NCI-H226 (cell line): ENCODE data around the gene RELA.
A peak's percentile ranks its signal among the peaks of the same experiment; 100 is the strongest.

Source experiments
- DNase-seq: peaks from one replicate; pipeline ENCODE4 v3.0.0-alpha.2; 2015

RELA gene

GRCh38 chr11:65629579-65629978 lies 33.1 kb downstream of the RELA start:
- DNase-seq: no peak

GRCh38 chr11:65627202-65627601 lies 35.5 kb downstream of the RELA start:
- DNase-seq: no peak

DNA sequence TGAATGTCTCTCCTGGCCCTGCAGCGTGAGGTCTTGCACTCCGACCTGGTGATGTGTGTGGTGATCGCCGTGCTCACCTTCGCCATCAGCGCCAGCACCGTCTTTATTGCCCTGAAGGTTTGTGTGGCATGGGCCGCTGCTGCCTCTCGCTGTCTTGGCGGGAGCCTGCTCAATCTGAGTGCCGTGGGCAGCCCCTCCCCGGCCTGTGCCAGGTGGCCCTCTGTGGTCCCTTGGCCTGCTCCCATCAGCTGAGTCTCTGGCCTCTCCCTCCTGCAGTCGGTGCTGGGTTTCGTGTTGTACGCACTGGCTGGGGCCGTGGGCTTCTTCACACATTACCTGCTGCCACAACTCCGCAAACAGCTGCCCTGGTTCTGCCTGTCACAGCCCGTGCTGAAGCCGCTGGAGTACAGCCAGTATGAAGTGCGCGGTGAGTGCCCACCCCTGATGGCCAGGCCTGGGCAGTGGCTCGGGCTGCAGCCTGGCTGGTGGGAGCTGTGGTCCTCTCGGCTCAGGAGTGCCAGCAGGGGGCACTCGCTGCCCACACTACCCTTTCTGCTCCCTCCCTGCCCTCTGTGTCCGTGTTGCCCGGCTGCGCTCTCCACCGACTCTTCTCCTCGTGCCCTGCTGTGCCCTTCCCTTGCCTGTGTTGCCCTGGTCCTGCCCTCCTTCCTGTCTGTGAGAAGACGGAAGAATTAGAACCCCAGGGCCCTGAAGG lies 36.9 kb downstream of the RELA start:
- DNase-seq: no peak

- DNase-seq: no peak
Observed at GRCh38 chr11:65624931-65625627, 37.6 kb downstream of the RELA start.

DNA sequence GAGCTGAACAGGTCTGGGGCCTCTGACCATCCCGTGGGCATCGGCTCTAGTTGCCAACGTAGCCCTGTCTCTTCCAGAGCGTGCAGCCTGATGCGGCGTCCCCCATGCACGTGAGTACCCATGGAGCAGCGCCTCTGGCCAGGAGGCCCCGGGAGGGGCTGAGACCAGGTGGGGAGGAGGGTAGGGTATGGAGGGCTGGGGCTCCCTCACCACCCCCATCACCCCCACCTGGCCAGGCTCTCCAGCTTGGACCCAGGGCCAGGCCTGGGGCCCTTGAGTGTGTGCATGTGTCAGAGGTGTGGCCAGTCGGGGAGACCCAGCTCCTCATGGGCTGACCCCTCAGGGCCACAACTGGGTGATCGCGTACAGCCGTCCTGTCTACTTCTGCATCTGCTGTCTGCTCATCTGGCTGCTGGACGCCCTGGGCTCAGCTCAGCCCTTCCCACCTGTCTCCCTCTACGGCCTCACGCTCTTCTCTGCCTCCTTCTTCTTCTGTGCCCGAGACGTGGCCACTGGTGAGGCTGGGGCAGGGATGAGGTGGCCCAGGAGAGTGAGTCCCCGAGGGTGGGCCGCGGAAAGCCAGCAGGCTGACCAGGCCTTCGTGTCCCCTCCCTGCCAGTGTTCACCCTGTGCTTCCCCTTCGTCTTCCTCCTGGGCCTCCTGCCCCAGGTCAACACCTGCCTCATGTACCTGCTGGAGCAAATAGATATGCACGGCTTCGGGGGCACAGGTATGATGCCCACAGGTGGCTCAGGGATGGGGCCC lies 38.7 kb downstream of the RELA start:
- no peak for DNase-seq

DNA sequence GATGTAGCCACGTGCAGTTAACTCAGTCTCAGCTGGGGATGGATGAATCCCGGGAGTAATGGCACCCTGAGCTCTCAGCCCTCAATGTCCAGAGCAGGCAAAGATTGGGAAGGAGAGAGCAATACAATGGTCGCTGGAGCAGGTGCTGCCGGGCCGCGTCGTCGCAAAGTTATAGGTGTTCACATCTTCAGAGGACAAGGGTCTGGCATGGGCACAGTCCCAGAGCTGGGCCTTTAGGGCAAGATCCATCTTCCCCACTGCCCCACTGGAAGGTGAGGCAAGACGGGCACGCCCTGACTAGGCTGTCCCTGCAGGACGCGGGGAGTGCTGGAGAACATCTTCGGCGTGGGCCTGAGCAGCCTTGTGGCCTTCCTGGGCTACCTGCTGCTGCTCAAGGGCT lies 39.5 kb downstream of the RELA start:
- no peak for DNase-seq

- DNase-seq: no peak
Observed at GRCh38 chr11:65622011-65622410, 40.7 kb downstream of the RELA start.

DNA sequence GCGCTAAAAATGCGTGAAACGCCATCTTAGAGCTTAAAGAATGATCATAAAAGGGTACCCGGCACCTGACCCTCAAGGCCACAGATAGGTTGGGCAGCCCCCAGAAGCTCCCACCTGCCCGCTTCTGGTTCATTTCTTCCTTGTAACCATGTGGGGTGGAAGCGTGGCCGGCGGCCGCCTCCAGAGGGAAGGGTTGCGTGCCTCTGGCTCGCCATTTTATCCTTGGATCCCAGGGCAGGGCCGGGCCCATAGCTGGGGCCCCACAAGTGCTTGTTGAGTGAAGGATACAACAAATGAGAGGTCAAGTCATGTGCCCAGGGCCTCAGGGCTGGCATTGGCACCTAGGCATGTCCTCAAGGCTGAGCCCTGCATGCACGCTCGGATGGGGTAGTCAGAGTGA lies 41.3 kb downstream of the RELA start:
- no peak for DNase-seq

GRCh38 chr11:65620666-65621065 lies 42.0 kb downstream of the RELA start:
- DNase-seq: no peak

DNA sequence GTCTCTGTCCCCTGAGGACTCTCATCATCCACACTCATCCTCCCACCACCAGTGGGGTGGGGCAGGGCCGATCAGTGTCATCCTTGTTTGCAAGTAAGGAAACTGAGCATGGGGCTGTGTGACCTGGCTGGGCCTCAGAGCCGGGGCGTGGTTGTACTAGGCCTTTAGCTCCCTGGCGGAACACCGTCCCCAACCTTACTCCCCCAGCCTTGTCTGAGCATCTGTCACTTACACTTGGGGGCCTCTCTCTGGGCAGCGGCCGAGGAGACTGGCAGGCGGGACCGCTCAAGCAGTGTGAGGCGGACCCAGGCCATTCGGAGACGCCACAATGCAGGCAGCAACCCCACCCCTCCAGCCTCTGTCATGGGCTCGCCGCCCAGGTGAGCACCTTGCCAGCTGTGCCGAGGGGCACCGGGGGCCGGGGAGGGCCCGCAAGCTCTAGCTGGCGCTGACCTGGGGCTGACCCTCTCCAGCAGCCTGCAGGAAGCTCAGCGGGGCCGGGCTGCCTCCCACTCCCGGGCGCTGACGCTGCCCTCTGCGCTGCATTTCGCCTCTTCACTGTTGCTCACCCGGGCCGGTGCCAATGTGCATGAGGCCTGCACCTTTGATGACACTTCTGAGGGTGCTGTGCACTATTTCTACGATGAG lies 43.3 kb downstream of the RELA start:
- no peak for DNase-seq

GRCh38 chr11:65618763-65619162 lies 44.0 kb downstream of the RELA start:
- no peak for DNase-seq

DNA sequence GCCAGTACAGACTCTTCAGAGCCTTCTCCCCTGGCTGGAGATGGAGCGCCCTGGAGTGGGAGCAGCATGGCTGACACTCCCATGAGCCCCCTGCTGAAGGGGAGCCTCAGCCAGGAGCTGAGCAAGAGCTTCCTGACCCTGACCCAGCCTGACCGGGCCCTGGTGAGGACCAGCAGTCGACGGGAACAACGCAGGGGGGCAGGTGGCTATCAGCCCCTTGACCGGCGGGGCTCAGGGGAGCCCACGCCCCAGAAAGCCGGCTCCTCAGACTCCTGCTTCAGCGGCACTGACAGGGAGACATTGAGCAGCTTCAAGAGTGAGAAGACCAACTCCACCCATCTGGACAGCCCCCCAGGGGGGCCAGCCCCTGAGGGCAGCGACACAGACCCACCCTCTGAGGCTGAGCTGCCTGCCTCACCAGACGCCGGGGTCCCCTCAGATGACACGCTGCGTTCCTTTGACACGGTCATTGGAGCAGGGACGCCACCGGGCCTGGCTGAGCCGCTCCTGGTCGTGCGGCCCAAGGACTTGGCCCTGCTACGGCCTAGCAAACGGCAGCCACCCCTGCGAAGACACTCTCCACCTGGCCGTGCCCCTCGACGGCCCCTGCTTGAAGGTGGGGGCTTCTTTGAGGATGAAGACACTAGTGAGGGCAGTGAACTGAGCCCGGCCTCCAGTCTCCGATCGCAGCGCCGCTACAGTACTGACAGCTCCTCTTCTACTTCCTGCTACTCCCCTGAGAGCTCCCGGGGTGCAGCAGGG lies 44.5 kb downstream of the RELA start:
- DNase-seq: no peak

- DNase-seq: no peak
Observed at GRCh38 chr11:65617136-65617850, 45.4 kb downstream of the RELA start.

GRCh38 chr11:65616575-65617001 lies 46.1 kb downstream of the RELA start:
- no peak for DNase-seq

GRCh38 chr11:65615950-65616574 lies 46.7 kb downstream of the RELA start:
- peak; percentile 53 for DNase-seq

GRCh38 chr11:65615229-65615949 lies 47.3 kb downstream of the RELA start, which contains the start of gene PCNX3:
Gene PCNX3, plus strand, starts transcription at chr11:65615776. Its CDS starts 536 bp downstream, at chr11:65616312.
- peak; percentile 100 for DNase-seq

DNA sequence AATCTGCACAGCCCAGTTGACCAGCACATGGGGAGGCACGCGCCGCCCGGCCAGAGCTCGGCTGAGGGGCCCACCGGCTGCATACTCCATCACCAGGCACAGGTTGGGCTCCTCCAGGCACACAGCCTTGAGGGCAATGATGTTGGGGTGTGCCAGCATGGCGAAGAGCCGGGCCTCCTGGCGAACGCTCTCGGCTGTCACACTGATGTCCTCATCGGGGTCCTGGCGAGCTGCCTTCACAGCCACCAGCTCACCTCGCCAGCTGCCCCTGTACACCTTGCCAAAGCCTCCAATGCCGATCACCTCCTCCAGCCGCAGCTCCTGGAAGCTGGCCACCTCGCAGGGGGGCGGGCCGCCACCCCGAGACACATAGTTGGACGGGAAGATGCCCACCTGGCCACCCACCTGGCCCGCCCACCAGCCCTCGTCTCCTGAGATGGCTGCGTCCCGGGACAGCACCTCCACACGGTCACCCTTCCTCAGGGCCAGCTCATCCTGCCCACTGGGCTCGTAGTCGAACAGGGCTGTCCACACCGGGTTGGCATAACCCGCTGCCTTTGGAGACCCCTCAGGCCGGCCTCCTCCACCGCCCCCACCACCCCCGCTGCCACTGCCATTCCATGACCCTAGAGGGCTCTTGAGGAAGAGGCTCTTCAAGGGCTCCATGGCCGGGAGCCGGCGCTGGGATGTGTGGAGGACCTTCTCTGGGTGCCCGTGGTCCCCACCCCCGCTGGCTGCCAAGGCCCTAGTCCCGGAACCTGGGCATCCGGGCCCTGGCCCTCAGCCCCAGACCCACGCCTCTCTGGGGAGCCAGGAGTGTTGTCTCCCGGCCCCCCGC lies 49.4 kb downstream of the RELA start:
- DNase-seq: no peak

- no peak for DNase-seq
Observed at GRCh38 chr11:65612691-65613090, 50.0 kb downstream of the RELA start.

DNA sequence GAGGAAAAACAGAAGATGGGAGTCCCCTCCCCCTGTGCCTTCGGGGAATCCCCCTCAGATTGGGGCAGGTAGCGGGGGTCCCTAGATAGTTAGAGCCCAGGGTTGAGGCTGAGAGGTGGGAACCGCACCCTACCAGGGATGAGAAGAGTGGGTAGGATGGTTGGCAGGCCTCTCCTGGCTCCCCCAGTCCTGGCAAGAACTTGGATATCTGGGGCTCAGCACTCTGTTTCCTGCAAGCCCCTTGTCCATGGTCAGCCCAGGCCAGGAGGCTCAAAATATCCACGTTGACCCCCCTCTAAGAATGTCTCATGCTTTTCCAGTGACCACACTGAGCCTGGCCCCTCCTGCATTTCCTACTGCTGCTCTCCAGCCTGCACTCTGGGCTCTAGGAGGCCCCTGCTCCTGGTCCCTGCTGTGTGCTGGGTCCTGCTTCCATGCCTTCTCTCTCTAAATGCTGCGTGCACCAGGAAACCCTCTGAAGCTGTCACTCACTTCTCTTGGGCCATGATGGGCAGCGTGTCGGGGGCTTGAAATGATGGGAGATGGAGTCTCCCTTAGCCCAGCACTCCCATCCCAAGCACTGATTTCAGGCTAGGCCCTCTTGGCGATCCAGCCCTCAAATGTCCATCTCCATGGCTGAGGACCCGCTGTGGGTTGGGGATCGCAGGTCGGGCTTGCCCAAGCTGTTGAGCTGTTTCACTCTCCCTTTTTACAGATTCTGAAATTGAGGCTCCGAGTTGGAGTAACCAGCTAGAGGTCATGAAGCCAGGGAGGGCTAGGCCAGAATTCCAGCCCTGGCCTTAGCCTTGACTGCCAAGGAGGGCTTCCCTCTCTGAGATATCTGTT lies 50.7 kb downstream of the RELA start:
- no peak for DNase-seq
